CD4-positive, alpha-beta T cell treated with Interleukin-15 for 4 hours (primary cell): Measurements from ENCODE around the gene DLK1.

Experiments used
- DNase-seq: peaks from one replicate; pipeline ENCODE4 v3.0.0-alpha.2; 2020; ENCODE audit warnings: low spot score

DLK1 gene

DNA sequence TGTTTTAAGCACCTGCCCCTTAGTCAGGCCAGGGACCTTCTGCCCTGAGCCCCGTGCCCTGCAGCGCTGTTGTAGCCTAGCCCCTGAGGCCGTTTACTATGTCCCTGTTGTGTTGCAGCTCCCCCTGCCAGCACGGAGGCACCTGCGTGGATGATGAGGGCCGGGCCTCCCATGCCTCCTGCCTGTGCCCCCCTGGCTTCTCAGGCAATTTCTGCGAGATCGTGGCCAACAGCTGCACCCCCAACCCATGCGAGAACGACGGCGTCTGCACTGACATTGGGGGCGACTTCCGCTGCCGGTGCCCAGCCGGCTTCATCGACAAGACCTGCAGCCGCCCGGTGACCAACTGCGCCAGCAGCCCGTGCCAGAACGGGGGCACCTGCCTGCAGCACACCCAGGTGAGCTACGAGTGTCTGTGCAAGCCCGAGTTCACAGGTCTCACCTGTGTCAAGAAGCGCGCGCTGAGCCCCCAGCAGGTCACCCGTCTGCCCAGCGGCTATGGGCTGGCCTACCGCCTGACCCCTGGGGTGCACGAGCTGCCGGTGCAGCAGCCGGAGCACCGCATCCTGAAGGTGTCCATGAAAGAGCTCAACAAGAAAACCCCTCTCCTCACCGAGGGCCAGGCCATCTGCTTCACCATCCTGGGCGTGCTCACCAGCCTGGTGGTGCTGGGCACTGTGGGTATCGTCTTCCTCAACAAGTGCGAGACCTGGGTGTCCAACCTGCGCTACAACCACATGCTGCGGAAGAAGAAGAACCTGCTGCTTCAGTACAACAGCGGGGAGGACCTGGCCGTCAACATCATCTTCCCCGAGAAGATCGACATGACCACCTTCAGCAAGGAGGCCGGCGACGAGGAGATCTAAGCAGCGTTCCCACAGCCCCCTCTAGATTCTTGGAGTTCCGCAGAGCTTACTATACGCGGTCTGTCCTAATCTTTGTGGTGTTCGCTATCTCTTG lies 7.6 kb downstream of the DLK1 start:
- DNase-seq = no peak

- DNase-seq = no peak
These were observed 8.6 kb downstream of the DLK1 start for GRCh38 chr14:100735271-100735670.

DNA sequence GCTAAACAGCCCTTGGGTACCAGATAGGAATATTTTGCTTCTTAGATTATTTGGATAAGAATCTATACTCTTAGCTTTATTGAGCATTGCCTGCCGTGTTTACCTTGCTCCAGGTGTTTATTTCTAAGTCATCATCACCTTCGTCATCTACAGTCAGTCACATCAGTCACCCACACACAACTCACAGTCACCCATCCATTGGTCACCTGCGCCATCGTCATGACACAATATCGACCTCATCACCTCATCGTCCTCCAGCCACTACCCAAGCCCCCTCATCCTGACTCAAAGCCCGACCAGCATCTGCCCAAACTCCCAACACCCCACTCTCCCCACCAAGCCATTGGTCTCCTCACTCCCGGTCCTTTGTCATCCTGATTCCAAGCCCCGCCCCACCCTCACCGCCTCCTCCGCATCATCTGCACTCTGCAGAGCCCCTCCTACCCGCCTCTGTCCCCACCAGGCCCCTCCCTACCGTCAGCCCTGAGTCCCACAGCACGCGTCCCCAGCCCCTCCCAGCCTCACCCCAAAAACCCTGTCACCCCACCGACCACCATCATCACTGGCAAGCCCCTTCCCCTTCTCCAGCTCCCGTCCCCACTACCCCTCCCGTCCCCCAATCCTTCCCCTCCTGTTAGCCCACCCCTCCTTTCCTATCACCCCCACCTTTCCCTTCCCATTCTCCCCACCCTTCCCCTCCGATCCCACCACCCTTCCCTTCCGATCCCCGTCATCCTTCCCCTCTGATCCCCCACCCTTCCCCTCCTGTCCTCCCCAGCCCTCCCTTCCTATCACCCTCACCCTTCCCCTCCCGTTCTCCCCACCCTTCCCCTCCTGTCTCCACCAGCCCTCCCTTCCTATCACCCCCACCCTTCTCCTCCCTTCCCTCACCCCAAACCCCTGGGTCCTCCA lies 9.8 kb downstream of the DLK1 start:
- DNase-seq = no peak

DNA sequence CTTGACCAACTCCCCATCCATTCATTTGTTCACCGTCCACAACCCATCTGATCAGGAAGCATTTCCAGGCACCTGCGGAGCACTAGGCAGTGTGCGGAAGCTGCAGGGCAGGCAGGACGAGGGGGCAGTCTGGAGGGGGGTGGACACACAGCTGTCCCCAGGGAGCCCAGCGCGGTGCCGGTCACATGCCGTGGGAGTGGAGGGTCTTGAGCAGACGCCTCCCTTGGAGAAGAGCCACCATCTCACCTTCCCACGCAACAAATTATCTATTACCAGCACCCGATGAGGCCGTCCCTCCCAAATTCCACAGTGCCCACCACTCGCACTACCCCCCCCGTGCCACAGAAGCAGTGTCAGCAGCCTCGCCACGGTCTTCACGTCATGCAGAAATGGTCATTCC lies 10.8 kb downstream of the DLK1 start:
- no peak for DNase-seq

DNA sequence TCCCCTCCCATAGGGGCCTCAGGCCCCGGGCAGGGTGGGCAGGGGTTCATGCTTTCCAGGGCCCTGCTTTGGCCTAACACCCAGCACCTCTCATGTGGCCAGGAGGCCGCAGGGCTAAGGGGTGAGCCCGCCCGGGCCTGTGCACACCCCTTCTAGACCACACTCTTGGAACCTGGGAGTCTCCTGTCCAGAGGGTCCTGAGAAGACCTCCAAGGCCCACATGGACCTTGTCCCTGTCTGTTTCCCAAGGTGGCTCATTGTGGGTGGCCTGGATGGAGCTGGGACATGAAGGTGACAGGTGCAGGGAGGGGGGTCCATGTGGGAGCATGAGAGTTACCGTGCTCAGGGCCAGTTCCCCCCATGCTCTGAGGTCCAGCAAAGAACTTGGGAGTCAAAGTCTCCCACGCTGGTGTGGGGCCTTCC lies 11.6 kb downstream of the DLK1 start:
- DNase-seq = no peak

- no peak for DNase-seq
These were observed 12.0 kb downstream of the DLK1 start for GRCh38 chr14:100738704-100739131.

DNA sequence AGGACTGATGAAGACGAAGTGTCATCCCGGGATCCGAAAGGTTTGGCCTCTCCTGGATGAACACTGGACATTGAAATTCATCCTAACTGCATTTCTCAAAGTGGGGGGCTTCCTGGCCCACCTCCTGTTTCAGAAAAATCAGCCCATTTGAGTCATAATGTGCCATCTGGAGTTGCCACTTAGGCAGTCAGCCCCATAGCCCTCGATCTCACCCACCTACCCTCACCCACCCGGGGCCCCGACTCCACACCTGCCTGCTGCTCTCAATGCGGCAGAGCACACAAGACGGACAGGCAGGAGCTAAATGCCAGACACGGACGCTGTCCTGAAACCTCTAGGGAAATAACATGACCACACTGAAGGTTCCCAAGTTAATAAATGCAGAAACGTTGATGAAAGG lies 12.6 kb downstream of the DLK1 start:
- no peak for DNase-seq

GRCh38 chr14:100740196-100740825 lies 13.6 kb downstream of the DLK1 start:
- no peak for DNase-seq

DNA sequence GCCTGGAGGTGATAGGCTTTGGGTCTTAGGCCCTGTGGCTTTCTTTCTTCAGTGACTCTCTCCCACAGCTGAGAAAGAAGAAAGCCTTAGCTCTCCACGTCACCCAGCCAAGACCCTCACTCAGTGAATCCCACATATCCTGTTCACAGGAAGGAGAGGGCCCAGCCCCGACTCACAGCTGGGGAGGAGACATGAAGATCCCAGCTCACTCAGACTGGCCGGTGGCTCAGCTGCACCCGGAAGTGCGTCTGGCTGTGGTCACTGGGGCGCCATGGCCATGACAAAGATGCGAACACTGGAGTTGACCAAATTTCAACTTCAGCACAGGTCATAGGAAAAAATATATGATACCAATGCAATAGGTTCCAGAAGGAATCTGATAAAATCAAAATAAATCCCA lies 14.2 kb downstream of the DLK1 start:
- DNase-seq = no peak

DNA sequence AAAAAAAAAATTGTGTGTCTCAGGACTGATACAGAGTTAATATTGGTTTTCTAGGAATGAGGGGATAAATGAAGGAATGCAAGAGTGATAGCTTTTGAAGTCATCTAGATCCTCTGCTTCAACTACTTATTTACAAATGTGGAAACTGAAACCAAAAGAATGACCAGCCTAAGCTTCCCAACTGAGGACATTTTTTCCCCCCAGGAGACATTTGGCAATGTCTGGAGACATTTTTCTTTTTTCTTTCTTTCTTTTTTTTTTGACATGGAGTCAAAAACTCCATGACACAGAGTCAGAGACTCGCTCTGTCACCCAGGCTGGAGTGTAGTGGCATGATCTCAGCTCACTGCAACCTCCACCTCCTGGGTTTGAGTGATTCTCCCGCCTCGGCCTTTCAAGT lies 15.3 kb downstream of the DLK1 start:
- DNase-seq = no peak

GRCh38 chr14:100746326-100746725 lies 19.6 kb downstream of the DLK1 start:
- DNase-seq = no peak

DNA sequence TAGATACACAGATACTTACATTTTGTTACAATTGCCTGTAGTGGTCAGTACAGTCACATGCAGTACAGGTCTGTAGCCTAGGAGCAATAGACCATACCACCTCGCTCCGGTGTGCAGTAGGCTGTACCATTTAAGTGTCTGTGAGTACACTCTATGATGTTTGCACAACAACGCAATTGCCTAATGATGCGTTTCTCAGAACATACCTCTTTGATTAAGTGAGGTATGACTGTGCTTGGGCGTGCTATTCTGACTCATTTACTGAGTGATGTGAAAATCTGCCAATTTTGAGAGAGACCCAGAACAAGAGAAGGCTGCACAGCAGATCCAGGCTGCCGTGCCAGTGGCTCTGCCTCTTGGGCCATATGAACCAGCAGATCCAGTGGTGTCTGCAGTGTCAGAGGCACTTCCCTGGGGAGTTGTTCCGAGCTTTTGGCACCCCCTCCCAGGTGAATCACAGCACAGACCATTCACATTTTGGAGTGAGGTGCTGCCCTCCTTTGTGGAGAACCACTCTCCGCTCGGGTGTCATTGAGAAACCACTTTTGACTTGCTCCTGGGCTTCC lies 20.4 kb downstream of the DLK1 start:
- no peak for DNase-seq

GRCh38 chr14:100747736-100748135 lies 21.0 kb downstream of the DLK1 start:
- DNase-seq = no peak

DNA sequence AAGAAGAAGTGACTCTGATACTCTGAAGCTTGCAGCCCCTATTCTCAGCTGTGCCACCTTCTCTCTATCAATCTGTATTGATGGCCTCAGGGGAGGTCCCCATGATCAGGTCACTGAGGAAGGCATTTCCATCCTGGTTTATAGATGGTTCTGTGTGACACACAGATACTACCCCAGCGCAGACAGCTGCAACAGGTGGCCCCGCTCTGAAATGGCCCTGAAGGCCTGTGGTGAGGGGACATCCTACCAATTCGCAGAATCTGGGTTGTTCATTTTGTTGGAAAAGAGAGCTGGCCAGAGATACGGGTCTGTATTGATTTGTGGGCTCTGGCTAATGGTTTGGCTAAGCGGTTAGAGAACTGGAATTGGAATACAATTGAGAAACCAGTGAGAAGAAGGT lies 21.7 kb downstream of the DLK1 start:
- DNase-seq = no peak

DNA sequence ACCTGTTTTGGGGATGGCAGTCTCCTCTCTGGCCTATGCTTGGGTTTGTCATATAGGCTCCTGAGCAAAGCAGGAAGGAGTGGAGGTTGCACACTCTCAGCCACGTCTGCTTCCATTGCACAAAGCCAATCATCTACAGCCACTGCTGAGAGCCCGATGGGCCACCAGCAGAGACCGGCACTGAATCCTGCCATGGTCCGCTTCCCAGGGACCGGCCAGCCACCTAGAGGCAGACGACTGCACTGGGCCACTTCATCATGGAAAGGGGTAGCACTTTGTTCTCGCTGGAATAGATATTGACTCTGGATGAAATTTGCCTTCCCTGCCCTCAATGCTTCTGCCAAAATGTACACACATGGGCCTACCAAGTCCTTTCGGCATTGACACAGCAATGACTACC lies 22.3 kb downstream of the DLK1 start:
- DNase-seq = no peak

GRCh38 chr14:100749967-100750597 lies 23.4 kb downstream of the DLK1 start:
- no peak for DNase-seq

GRCh38 chr14:100750762-100751699 lies 24.3 kb downstream of the DLK1 start:
- no peak for DNase-seq

GRCh38 chr14:100754020-100754419 lies 27.3 kb downstream of the DLK1 start:
- no peak for DNase-seq

DNA sequence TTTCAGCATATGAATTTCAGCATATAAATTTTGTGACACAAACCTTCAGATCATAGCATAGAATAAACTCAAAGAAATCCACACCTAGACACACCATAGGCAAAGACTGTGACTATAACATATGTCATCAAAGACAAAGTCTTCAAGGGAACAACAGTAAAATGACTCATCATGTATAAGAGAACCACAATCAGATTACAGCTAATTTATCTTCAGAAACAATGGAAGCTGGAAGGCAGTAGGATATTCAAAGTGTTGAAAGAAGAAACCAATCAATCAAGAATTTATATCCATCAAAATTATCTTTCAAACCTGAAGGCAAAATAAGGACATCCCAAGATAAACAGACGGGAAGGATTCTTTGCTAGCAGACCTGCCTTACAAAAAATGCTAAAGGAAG lies 29.0 kb downstream of the DLK1 start:
- no peak for DNase-seq

DNA sequence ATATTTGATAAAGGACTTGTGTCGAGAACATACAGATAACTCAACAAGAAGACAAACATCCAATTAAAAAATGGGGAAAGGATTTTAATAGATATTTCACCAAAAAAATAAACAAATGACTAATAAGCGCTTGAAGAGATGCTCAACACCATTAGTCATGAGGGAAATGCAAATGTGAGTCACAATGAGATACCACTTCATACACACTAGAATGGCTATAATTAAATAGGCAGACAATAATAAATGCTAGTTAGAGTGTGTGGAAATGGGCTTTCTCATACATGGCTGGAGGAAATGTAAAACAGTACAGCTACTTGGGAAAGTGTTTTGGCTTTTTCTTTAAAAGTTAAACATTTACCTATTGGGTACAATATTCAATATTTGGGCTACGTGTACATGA lies 34.8 kb downstream of the DLK1 start:
- DNase-seq = no peak
